Stomach (tissue), 9 donors: Measurements from ENCODE around the gene SMAD6. TPM values are rescaled to one million over a fixed set of nuclear protein-coding genes. Genes with fewer than 3 reads are reported as not detected.

Experiments used
- DNase-seq, 2 donors: peaks; one replicate each; pipeline versions ENCODE4 v3.0.0 to v3.0.0-alpha.2; 2013 to 2019
- H3K27ac ChIP-seq, 5 donors: fragments of 200-600 bp in 4 of 5; sonication (generic) in 4 of 5; one replicate each; pipeline ENCODE4 v1.5.1; 2013 to 2019; ENCODE audit warnings: mild to moderate bottlenecking in 1 of 5, moderate library complexity in 1 of 5
- H3K27me3 ChIP-seq, 3 donors: fragments of 200-600 bp; sonication (generic); one replicate each; pipeline ENCODE4 v1.5.1; 2017 to 2019; ENCODE audit warnings: mixed run types in 1 of 3
- H3K36me3 ChIP-seq, 4 donors: fragments of 200-600 bp; sonication (generic); 1 replicate in 3 of 4; 2 replicates in 1 of 4; pipeline ENCODE4 v1.5.1; 2016 to 2019
- H3K4me1 ChIP-seq, 4 donors: fragments of 200-600 bp; sonication (generic); one replicate each; pipeline ENCODE4 v1.5.1; 2016 to 2019
- H3K4me3 ChIP-seq, 4 donors: fragments of 200-600 bp; sonication (generic) in 3 of 4; one replicate each; pipeline ENCODE4 v1.5.1; 2016 to 2019; ENCODE audit warnings: mild to moderate bottlenecking in 1 of 4
- H3K9me3 ChIP-seq, 4 donors: fragments of 200-600 bp; sonication (generic); one replicate each; pipeline ENCODE4 v1.5.1; 2016 to 2019
- EP300 ChIP-seq: sonication (generic); formaldehyde crosslinking; IDR thresholded peaks from one replicate; pipeline ENCODE4 v1.6.1; 2017; ENCODE audit warnings: antibody characterized with exemption
- POLR2A ChIP-seq, 4 donors: fragments of 450-650 bp; IDR thresholded peaks; one replicate each; pipeline ENCODE4 v1.6.1; 2016; ENCODE audit warnings: antibody characterized with exemption in 4 of 4, control low read depth in 2 of 4, mild to moderate bottlenecking in 1 of 4, moderate library complexity in 1 of 4
- POLR2AphosphoS5 ChIP-seq, 3 donors: sonication (generic); formaldehyde crosslinking; IDR thresholded peaks; one replicate each; pipeline ENCODE4 v1.6.1; 2016; ENCODE audit warnings: antibody characterized with exemption in 3 of 3
- WGBS, 5 donors: extraction: QIAGEN DNeasy Blood & Tissue Kit in 3 of 5; methylation state at CpG; one replicate each; pipeline versions ENCODE4 v1.1.5 to v1.1.7; 2013 to 2018; 5-methylcytosine and 5-hydroxymethylcytosine counted together
- intact Hi-C: fragments of 100-400 bp; cut with DNase I; formaldehyde crosslinking; loops from one replicate; pipeline ENCODE4 v1.15.1; 2023; ENCODE audit warnings: low total_unique reads
- polyA plus RNA-seq, 3 donors: library from polyadenylated mRNA; stranded (reverse); fragments of 200-250 nt; gene quantifications; one replicate each; pipeline ENCODE4 v1.2.3, GENCODE V29; 2013
- total RNA-seq, 5 donors: library from RNA; depleted of rRNA; stranded (reverse); fragments of >200 nt; gene quantifications; one replicate each; pipeline versions ENCODE4 v1.1.0 to v1.2.3, GENCODE V29; 2014 to 2016
- TF ChIP-seq, protein P1 (sequence below), 7 experiments: fragments of 450-650 bp in 4 of 7; fragments of 200-600 bp in 3 of 7; sonication (generic) in 3 of 7; IDR thresholded peaks; one replicate each; pipeline ENCODE4 v1.5.1; 2016 to 2019; ENCODE audit warnings: antibody characterized with exemption in 7 of 7, control low read depth in 2 of 7, mild to moderate bottlenecking in 1 of 7
- donor health status: healthy with polysubstance abuse.
- donor health status: Bipolar disorder and iron deficiency.
- donor health status: healthy.

SMAD6 gene
- total and polyA plus RNA-seq, 8 donors: 4.0 to 112 (median 28.3) TPM

DNA sequence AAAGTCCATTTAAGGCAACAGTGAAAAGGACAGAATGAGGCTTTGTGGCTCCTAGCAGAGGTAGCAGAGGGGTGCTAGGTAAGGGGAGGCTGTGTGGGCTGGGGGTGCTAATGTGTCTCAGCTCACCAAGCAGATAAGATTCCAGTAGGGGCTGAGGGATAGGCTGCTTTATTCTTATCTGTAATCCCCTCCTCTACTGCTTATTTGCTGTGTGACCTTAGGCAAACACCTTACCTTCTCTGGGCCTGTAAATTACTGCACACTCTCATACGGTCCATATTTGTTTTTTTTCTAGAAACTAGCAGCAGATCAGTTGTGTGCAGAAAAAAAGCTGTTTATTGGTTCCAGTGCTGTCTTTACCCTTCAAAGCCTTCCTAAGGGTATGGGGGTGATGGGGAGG, 52.8 kb downstream of the SMAD6 start:
- H3K4me1 ChIP-seq: peaks cover 21 to 82% (median 60%) of the 10 kb centered on the region in 4 donors
- no peak overlapping the region for H3K27ac ChIP-seq
- H3K9me3 ChIP-seq: peaks cover 0 to 10% (median 6%) of the 10 kb centered on the region in 4 donors
- H3K36me3 ChIP-seq: peaks cover 0 to 19% (median 6%) of the 10 kb centered on the region in 4 donors
- H3K27me3 ChIP-seq: no peaks in the 10 kb centered on the region
- H3K4me3 ChIP-seq: no peak overlapping the region
- DNase-seq: no peak
- intact Hi-C loops: no loop called here
- TF ChIP-seq, protein P1, sequence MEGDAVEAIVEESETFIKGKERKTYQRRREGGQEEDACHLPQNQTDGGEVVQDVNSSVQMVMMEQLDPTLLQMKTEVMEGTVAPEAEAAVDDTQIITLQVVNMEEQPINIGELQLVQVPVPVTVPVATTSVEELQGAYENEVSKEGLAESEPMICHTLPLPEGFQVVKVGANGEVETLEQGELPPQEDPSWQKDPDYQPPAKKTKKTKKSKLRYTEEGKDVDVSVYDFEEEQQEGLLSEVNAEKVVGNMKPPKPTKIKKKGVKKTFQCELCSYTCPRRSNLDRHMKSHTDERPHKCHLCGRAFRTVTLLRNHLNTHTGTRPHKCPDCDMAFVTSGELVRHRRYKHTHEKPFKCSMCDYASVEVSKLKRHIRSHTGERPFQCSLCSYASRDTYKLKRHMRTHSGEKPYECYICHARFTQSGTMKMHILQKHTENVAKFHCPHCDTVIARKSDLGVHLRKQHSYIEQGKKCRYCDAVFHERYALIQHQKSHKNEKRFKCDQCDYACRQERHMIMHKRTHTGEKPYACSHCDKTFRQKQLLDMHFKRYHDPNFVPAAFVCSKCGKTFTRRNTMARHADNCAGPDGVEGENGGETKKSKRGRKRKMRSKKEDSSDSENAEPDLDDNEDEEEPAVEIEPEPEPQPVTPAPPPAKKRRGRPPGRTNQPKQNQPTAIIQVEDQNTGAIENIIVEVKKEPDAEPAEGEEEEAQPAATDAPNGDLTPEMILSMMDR (IDR thresholded peaks at IDR 0.05): no peak
- TF ChIP-seq POLR2A (IDR thresholded peaks at IDR 0.05): no peak
- no peak for TF ChIP-seq EP300
- TF ChIP-seq POLR2AphosphoS5 (IDR thresholded peaks at IDR 0.05): no peak
- WGBS, 5 donors: 40 to 77% (median 43%) methylated on average over 1 of the region's 1 CpG

DNA sequence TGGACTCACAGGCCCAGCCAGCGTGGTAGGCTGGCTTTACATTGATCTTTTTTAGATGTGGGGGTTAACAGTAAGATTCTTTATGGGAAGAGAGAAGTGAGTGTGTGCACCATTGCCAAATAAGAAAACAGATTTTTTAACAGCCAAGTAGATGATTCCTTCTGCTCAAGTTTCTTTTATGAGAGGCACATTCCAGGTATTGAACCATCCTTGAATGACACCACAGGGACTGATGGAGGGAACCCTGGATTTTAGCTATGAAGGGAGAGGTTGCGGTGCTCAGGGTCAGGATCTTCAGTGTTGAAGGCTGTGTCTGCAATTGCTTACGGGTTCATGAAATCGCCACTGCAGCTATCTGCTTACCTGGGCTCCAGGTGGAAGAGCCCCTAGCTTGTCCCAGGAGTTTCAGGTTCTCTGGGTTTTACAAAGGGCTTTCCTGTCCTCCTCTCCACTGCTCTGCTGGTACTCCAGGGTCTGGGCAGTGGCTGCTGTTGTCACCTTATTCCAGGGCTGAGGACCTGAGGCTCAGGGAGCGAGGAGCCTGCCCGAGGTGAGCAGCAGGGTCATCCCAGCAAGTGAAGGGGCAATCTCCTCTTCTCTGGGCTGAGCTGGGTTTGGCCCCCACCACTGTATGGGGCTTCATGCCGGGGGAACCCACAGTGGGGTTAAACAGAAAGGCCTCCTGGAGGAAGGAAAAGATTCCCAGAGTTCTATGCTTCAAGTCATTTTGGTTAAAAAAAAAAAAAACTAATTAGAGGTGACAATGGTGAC, 53.4 kb downstream of the SMAD6 start:
- Histone ChIP-seq H3K4me3 (no peak overlapping the region), H3K27me3 (no peaks in the 10 kb centered on the region), H3K27ac (peak overlapping the region in 2 of 5 donors; percentile 16 to 40), H3K36me3 (peaks cover 0 to 19% (median 6%) of the 10 kb centered on the region in 4 donors), H3K9me3 (peaks cover 0 to 10% (median 6%) of the 10 kb centered on the region in 4 donors), H3K4me1 (peaks cover 20 to 82% (median 60%) of the 10 kb centered on the region in 4 donors)
- 85 to 97% (median 94%) methylated on average over 7 of the region's 7 CpGs for WGBS, 5 donors
- TF ChIP-seq, protein P1 (IDR thresholded peaks at IDR 0.05): no peak
- TF ChIP-seq POLR2AphosphoS5 (IDR thresholded peaks at IDR 0.05) (no peak), POLR2A (IDR thresholded peaks at IDR 0.05) (no peak), EP300 (no peak)
- DNase-seq: no peak
- intact Hi-C loops: no loop called here

- TF ChIP-seq, protein P1 (IDR thresholded peaks at IDR 0.05): no peak
- no peak for TF ChIP-seq EP300
- TF ChIP-seq POLR2A (IDR thresholded peaks at IDR 0.05): no peak
- TF ChIP-seq POLR2AphosphoS5 (IDR thresholded peaks at IDR 0.05): no peak
- 49 to 63% (median 56%) methylated on average over 6 of the region's 6 CpGs for WGBS, 5 donors
- Histone ChIP-seq H3K4me3 (no peak overlapping the region), H3K27ac (peak overlapping the region in 1 of 5 donors; percentile 40), H3K4me1 (peaks cover 27 to 82% (median 60%) of the 10 kb centered on the region in 4 donors), H3K9me3 (peaks cover 0 to 10% (median 6%) of the 10 kb centered on the region in 4 donors), H3K36me3 (peaks cover 0 to 19% (median 6%) of the 10 kb centered on the region in 4 donors), H3K27me3 (no peaks in the 10 kb centered on the region)
- peak in 1 of 2 donors; percentile 52 for DNase-seq
- intact Hi-C loops: no loop called here
Observed at GRCh38 chr15:66756295-66756694, 54.3 kb downstream of the SMAD6 start.

DNA sequence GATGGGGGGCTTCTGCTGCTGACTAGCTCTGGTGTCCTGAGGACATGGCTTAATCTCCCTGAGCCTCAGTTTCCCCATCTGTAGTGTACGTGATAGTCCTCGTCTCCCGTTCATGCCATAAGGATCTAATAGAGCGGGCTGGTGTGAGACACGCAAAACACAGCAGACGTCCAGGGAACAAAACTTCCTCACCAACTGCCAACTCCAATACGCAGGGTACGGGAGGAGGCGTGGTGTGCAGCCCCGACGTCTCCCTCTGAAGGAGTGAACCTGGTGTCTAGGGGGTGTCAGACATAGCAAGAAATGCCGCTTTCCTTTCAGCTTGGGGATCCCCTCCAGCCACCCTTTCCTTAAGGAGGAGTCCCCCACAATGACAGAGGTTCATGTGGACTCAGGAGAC, 55.0 kb downstream of the SMAD6 start:
- Histone ChIP-seq H3K27ac (peak overlapping the region in 3 of 5 donors; percentile 29 to 47 (median 40)), H3K4me3 (no peak overlapping the region), H3K4me1 (peaks cover 28 to 82% (median 60%) of the 10 kb centered on the region in 4 donors), H3K9me3 (peaks cover 0 to 10% (median 6%) of the 10 kb centered on the region in 4 donors), H3K27me3 (no peaks in the 10 kb centered on the region), H3K36me3 (peaks cover 0 to 18% (median 6%) of the 10 kb centered on the region in 4 donors)
- DNase-seq: no peak
- 86 to 95% (median 93%) methylated on average over 12 of the region's 12 CpGs for WGBS, 5 donors
- intact Hi-C loops: no loop called here
- TF ChIP-seq EP300 (no peak), POLR2A (IDR thresholded peaks at IDR 0.05) (no peak), POLR2AphosphoS5 (IDR thresholded peaks at IDR 0.05) (no peak)
- TF ChIP-seq, protein P1 (IDR thresholded peaks at IDR 0.05): no peak
